HG02870 (cell line): ENCODE data around the gene BCAR1.
"Not testable (repeated sequence)": the region's sequence is repeated elsewhere in the genome, so short reads cannot be mapped to it uniquely, and the experiment has no call there.

ENCODE experiments used
- ATAC-seq: cut with Tn5 transposase; IDR thresholded peaks from one replicate; pipeline ENCODE4 v1.9.1; 2021; ENCODE audit warnings: mild to moderate bottlenecking, moderate library complexity; ENCODE audit not compliant: unreplicated experiment

The BCAR1 gene, protein sequence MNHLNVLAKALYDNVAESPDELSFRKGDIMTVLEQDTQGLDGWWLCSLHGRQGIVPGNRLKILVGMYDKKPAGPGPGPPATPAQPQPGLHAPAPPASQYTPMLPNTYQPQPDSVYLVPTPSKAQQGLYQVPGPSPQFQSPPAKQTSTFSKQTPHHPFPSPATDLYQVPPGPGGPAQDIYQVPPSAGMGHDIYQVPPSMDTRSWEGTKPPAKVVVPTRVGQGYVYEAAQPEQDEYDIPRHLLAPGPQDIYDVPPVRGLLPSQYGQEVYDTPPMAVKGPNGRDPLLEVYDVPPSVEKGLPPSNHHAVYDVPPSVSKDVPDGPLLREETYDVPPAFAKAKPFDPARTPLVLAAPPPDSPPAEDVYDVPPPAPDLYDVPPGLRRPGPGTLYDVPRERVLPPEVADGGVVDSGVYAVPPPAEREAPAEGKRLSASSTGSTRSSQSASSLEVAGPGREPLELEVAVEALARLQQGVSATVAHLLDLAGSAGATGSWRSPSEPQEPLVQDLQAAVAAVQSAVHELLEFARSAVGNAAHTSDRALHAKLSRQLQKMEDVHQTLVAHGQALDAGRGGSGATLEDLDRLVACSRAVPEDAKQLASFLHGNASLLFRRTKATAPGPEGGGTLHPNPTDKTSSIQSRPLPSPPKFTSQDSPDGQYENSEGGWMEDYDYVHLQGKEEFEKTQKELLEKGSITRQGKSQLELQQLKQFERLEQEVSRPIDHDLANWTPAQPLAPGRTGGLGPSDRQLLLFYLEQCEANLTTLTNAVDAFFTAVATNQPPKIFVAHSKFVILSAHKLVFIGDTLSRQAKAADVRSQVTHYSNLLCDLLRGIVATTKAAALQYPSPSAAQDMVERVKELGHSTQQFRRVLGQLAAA

GRCh38 chr16:75251280-75252048 lies at the start of gene BCAR1:
Gene BCAR1 (minus strand): TSS chr16:75251624. CDS start chr16:75251482, 142 bp downstream.
- peak; percentile 70 for ATAC-seq

- ATAC-seq = no peak
Measured at GRCh38 chr16:75298267-75298666, 46.8 kb upstream of the BCAR1 start.

GRCh38 chr16:75296606-75297005 lies 45.2 kb upstream of the BCAR1 start:
- ATAC-seq = no peak

DNA sequence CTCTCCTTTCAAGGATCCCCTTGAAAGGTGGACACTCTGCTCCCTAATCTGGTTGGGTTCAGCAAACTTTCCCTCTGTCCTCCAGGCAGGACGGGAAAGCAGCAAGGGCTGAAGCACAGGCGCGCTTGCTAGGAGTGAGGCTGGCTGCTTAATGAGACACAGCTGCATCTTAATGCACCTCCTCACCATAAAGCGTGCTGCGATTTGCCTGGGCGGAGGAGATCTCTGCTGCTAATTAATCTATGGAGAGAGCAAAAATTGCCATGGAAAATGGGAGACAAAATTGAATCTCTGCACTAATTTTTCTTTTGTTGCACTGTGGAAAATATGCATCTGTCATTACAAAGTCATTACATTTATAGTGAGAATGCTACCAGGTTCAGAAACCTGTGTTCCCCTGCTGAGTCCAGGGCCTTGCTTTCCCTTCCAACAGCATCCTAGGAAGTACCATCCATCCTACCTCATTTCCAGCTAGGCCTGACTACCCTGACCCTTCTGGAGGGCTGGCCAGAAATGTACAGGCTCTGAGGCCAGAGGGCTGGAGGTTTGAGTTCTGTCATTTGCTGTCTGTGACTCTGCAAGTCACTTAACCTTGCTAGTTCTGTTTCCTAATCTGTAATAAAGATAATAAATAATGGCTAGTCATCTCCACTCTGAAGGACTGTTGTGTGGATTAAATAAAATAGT lies 43.5 kb upstream of the BCAR1 start:
- no peak for ATAC-seq

DNA sequence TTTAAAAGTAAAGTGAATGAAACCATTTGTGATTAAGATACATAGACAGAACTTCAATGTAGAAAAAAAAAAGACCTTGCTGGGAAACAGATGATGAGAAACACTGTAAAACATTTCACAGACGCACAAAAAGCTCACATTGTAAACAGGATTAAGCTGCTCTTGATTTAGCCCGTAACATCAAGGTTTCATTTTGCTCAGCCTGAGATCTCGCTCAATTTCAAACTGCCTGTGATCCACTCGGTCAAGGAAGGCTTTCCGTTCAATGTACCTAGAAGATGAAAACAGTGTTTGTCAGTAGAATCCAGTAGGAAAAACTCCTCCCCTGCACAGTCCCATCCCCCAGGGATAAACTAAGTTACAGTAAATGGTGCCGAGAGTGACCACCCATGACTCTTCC lies 42.3 kb upstream of the BCAR1 start:
- no peak for ATAC-seq

- ATAC-seq = no peak
Measured at GRCh38 chr16:75293173-75293572, 41.7 kb upstream of the BCAR1 start.

DNA sequence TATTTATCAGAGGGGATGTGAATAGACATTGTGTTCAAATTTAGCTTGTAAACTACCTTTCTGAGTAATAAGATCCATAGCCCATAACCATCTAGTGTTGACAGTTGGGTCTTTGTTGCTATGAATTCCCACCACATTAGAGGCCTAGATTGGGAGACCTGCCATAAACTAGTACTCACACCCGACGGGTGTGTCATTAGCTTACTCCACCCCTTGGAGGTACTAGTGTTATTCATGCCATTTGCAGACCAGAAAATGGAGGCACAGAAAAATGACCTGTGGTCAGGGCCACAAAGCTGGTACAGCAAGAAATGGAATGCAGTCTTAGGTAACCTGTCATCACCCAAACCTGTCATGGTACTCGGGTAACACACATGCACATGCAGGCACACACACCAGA lies 41.3 kb upstream of the BCAR1 start:
- ATAC-seq = no peak

GRCh38 chr16:75289189-75289588 lies 37.8 kb upstream of the BCAR1 start:
- ATAC-seq = no peak

GRCh38 chr16:75288596-75289120 lies 37.2 kb upstream of the BCAR1 start:
- peak; percentile 85 for ATAC-seq

DNA sequence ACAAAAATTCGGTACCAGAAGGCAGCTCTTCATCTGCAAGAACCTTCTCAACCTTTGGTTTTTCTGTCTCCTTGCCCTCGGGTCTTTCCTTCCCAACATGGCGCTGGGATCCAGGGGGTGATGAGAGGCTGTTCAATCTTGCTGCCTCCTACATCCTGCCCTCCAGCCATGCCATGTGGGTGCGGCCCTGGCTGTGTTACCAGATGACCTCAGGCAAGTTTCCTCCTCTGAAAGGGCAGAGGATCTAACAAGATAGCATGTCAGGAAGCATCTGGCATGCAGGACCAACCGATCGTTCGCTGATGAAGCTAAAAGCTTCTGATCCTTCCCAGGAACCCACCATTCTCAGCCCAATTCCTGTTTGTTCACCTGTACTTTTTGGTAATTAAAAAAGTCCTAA lies 36.8 kb upstream of the BCAR1 start:
- ATAC-seq = no peak

DNA sequence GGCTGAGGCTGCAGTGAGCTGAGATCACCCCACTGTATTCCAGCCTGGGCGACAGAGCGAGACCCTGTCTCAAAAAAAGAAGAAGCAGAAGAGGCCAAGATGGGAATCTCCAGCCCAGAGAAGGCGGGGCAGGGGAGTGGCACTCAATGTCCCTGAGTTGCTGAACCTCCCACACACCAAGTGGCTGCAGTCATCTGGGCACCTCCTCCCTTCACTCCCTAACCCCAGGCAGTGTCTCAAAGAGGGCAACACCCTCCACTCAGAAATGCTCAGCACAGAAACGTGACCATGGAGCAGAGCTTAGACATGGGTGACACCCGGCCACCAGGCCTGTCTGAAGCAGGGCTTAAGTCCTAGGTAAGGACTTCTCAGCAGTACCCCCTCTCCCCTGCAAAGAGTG lies 36.3 kb upstream of the BCAR1 start:
- no peak for ATAC-seq

DNA sequence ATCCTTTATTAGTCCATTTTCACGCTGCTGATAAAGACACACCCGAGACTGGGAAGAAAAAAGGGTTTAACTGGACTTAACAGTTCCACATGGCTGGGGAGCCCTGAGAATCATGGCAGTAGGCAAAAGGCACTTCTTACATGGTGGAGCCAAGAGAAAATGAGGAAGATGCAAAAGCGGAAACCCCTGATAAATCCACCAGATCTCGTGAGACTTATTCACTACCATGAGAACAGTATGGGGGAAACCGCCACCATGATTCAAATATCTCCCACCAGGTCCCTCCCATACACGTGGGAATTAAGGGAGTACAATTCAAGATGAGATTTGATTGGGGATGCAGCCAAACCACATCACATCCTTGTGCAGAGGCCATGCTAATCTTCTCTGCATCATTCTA lies 35.0 kb upstream of the BCAR1 start:
- no peak for ATAC-seq

GRCh38 chr16:75282466-75283281 lies 31.2 kb upstream of the BCAR1 start:
- no peak for ATAC-seq

GRCh38 chr16:75281826-75282225 lies 30.4 kb upstream of the BCAR1 start:
- no peak for ATAC-seq

- ATAC-seq = not testable (repeated sequence)
Measured at GRCh38 chr16:75281009-75281408, 29.6 kb upstream of the BCAR1 start.

DNA sequence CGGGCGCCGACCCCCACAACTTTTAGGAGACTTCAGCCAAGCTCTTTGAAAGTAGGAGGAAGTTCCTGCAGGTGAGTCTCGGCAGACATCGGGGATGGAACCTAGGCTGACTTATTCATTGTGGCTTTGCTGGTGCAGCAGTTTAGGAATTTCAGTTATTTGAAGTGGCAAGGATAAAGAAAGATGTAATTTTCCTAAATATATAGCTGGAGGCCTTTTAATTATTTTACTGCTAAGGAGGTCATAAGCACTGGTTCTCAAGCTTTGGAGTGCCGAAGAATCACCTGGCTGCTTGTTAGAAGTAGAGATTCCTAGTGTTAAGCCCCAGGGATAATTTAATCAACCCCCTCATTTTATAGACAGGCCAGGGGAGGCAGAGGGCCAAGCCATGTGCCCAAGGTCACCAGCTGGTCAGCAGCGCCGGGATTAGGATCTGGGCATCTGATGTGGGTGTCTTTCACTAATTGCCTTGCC lies 28.9 kb upstream of the BCAR1 start:
- no peak for ATAC-seq

DNA sequence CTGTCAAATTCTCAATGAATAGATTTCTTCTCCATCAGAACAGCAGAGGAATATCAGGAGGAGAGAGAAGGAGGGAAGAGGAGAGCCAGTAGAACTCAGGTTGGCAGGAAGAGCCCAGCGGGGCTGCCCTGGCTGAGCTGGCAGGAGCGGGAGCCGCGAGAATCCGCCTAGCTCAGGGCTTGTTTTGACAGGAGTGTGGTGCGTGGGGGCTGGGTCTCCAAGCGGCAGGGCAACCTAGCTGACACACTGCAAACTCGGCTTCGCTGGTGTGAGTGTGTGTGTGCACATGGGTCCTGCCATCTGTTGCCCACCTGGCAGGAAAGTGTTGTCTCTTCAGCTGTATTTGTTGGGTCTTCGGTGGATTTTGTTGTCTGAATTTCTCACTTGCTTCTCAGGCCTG lies 27.9 kb upstream of the BCAR1 start:
- no peak for ATAC-seq

GRCh38 chr16:75273054-75273925 lies 21.9 kb upstream of the BCAR1 start:
- no peak for ATAC-seq
